Smooth muscle cell of the brain vasculature (primary cell): ENCODE data around the gene NCOA1.
"Not testable (repeated sequence)": the region's sequence is repeated elsewhere in the genome, so short reads cannot be mapped to it uniquely, and the experiment has no call there.

Experiments used
- DNase-seq: peaks from one replicate; pipeline ENCODE4 v3.0.0-alpha.2; 2012; ENCODE audit warnings: low read depth, low spot score

The NCOA1 gene

GRCh38 chr2:24474053-24474452 is 17.0 kb upstream of the NCOA1 start:
- no peak for DNase-seq

GRCh38 chr2:24477229-24477628 is 13.8 kb upstream of the NCOA1 start:
- no peak for DNase-seq

- DNase-seq, result no peak
These were observed 12.8 kb upstream of the NCOA1 start for GRCh38 chr2:24478243-24478642.

GRCh38 chr2:24480245-24480644 is 10.8 kb upstream of the NCOA1 start:
- no peak for DNase-seq

GRCh38 chr2:24482251-24482971 is 8.6 kb upstream of the NCOA1 start:
- no peak for DNase-seq

GRCh38 chr2:24482972-24483300 is 8.1 kb upstream of the NCOA1 start:
- no peak for DNase-seq

- DNase-seq, result not testable (repeated sequence)
These were observed 6.4 kb upstream of the NCOA1 start for GRCh38 chr2:24484677-24485076.

- no peak for DNase-seq
These were observed 5.9 kb upstream of the NCOA1 start for GRCh38 chr2:24485197-24485596.

GRCh38 chr2:24486636-24487205 is 4.3 kb upstream of the NCOA1 start:
- no peak for DNase-seq

GRCh38 chr2:24489465-24490180 is 1.4 kb upstream of the NCOA1 start:
- no peak for DNase-seq

GRCh38 chr2:24490181-24490689 is 819 bp upstream of the NCOA1 start:
- no peak for DNase-seq

GRCh38 chr2:24491542-24492420 is 727 bp downstream of the NCOA1 start:
- DNase-seq, result no peak

- DNase-seq, result no peak
These were observed 1.6 kb downstream of the NCOA1 start for GRCh38 chr2:24492421-24493279.

GRCh38 chr2:24493713-24494112 is 2.7 kb downstream of the NCOA1 start:
- no peak for DNase-seq

GRCh38 chr2:24494410-24494809 is 3.4 kb downstream of the NCOA1 start:
- no peak for DNase-seq

- no peak for DNase-seq
These were observed 4.4 kb downstream of the NCOA1 start for GRCh38 chr2:24495451-24495850.

GRCh38 chr2:24496959-24497358 is 5.9 kb downstream of the NCOA1 start:
- no peak for DNase-seq

- no peak for DNase-seq
These were observed 6.6 kb downstream of the NCOA1 start for GRCh38 chr2:24497685-24498084.

- no peak for DNase-seq
These were observed 7.1 kb downstream of the NCOA1 start for GRCh38 chr2:24498121-24498520.

- DNase-seq, result no peak
These were observed 10.8 kb downstream of the NCOA1 start for GRCh38 chr2:24501813-24502212.
